22Rv1 (cell line): ENCODE results near the gene C12orf43.

Experiments
- H3K27ac ChIP-seq: fragments of 450-650 bp; 2 replicates; pipeline ENCODE4 v1.5.1; 2017
- ZFX ChIP-seq: fragments of 450-650 bp; IDR thresholded peaks from 2 replicates; pipeline ENCODE4 v1.6.1; 2017; ENCODE audit warnings: antibody characterized with exemption, borderline replicate concordance
- TF ChIP-seq, protein P1 (sequence below): fragments of 450-650 bp; IDR thresholded peaks from 2 replicates; pipeline ENCODE4 v1.5.1; 2017; ENCODE audit warnings: mild to moderate bottlenecking

Gene C12orf43

GRCh38 chr12:120988658-120989057 lies 27.6 kb downstream of the C12orf43 start:
- no peak overlapping the region for H3K27ac ChIP-seq
- TF ChIP-seq ZFX: no peak
- TF ChIP-seq, protein P1, sequence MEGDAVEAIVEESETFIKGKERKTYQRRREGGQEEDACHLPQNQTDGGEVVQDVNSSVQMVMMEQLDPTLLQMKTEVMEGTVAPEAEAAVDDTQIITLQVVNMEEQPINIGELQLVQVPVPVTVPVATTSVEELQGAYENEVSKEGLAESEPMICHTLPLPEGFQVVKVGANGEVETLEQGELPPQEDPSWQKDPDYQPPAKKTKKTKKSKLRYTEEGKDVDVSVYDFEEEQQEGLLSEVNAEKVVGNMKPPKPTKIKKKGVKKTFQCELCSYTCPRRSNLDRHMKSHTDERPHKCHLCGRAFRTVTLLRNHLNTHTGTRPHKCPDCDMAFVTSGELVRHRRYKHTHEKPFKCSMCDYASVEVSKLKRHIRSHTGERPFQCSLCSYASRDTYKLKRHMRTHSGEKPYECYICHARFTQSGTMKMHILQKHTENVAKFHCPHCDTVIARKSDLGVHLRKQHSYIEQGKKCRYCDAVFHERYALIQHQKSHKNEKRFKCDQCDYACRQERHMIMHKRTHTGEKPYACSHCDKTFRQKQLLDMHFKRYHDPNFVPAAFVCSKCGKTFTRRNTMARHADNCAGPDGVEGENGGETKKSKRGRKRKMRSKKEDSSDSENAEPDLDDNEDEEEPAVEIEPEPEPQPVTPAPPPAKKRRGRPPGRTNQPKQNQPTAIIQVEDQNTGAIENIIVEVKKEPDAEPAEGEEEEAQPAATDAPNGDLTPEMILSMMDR: no peak

DNA sequence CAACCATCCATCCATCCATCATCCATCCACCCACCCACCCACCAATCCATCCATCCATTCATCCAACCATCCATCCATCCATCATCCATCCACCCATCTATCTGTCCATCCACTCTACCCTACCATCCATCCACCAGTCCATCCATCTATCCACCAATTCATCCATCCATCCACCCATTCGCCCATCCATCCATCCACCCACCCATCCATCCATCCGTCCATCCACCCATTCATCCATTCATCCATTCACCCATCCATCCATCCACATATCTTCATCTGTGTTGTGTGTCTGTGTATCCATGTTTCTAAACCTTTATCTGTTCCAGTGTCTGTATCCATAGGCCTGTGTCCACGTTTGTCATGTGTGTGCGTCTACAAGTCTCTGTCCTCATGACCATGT lies 28.1 kb downstream of the C12orf43 start:
- TF ChIP-seq, protein P1: no peak
- no peak for TF ChIP-seq ZFX
- H3K27ac ChIP-seq: no peak overlapping the region

- peak overlapping the region; percentile 93 for H3K27ac ChIP-seq
- TF ChIP-seq, protein P1: no peak
- no peak for TF ChIP-seq ZFX
These were observed 31.9 kb downstream of the C12orf43 start for GRCh38 chr12:120984351-120984898.

- peak overlapping the region; percentile 93 for H3K27ac ChIP-seq
- TF ChIP-seq ZFX: no peak
- TF ChIP-seq, protein P1: no peak
These were observed 32.5 kb downstream of the C12orf43 start for GRCh38 chr12:120983759-120984158.

DNA sequence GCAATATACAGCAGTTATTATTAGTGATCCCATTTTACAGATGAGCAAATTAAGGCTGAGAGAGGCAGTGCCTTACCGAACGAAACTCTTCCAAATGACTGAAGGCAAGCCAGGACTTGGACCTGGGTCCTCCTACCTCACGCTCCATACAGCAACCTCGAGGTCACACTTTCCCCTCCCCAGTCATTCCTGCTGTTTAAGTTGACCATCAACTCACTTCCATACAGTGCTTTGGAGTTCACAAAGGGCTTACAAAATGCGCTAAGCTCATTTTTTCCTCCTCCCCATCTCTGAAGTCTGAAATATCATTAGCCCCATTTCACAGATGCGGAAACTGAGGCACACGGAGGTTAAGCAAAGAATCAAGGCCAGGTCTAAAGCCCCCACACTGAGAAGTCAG lies 33.6 kb downstream of the C12orf43 start:
- no peak for TF ChIP-seq ZFX
- TF ChIP-seq, protein P1: no peak
- H3K27ac ChIP-seq: peak overlapping the region; percentile 93

DNA sequence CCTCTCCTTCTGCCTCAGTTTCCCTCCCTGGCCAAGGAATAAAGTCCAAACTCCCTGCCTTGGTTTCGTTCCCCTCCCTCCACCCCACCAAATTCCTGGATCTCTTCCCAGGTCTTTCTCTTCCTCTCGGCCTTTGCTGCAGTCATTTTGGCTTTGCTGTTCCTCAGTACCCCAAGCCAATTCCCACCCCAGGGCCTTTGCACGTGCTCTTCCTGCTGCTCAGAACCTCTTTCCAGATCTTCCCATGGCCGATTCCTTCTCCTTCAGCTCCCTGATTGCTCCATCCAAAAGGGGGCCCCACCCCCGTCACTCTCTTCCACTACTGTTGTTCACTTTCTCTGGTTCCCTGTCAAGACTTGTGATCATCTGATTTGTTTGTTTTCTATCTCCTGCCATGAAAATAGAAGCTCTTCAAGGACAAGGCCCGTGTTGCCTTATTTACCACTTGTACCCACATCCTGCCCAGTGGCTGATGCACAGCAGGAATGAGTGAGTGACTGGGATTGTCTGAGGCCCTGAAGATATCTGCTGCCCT lies 34.8 kb downstream of the C12orf43 start:
- H3K27ac ChIP-seq: peak overlapping the region; percentile 93
- no peak for TF ChIP-seq ZFX
- TF ChIP-seq, protein P1: no peak

GRCh38 chr12:120980800-120981368 lies 35.4 kb downstream of the C12orf43 start:
- H3K27ac ChIP-seq: peak overlapping the region; percentile 93
- TF ChIP-seq, protein P1: no peak
- TF ChIP-seq ZFX: no peak
